Epithelial cell of proximal tubule (primary cell): ENCODE measurements around the gene KRTAP19-8. TPM values are rescaled to one million over a fixed set of nuclear protein-coding genes. Genes with fewer than 3 reads are reported as not detected.

Source experiments
- DNase-seq: peaks from one replicate; pipeline ENCODE4 v3.0.0-alpha.2; 2011; ENCODE audit warnings: low read depth
- H3K4me3 ChIP-seq: 2 replicates; pipeline ENCODE4 v1.5.1; 2011; ENCODE audit warnings: low read depth, mild to moderate bottlenecking, low read length
- total RNA-seq: library from RNA; depleted of rRNA; stranded (reverse); fragments of >200 nt; gene quantifications from 2 replicates; pipeline ENCODE4 v1.2.3, GENCODE V29; 2015
- TF ChIP-seq, protein P1 (sequence below): conservative IDR thresholded peaks from 2 replicates; pipeline ENCODE4 v1.5.1; 2012; ENCODE audit warnings: low read depth, mild to moderate bottlenecking, low read length

KRTAP19-8 gene
- total RNA-seq, 1 donor from 2014 or later, result not detected

DNA sequence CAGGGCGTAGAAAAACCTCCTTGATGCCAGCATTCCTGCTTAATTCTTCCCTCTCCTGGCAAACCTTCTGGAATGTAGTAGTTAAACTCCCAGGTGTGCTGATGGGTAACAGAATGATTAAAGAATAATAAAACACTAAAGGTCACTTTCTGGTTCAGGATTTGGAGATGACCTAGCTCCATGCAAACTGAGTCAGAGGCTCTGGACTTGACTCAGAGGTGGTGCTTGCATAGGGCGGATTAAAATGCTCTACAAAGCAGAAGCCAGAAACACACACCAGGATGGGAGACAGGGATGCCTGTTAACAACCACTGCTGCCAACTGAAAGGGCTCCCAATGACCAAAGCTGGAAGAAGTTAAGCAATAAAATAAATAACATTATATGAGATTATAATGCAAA lies 41.5 kb downstream of the KRTAP19-8 start:
- DNase-seq, result no peak
- TF ChIP-seq, protein P1, sequence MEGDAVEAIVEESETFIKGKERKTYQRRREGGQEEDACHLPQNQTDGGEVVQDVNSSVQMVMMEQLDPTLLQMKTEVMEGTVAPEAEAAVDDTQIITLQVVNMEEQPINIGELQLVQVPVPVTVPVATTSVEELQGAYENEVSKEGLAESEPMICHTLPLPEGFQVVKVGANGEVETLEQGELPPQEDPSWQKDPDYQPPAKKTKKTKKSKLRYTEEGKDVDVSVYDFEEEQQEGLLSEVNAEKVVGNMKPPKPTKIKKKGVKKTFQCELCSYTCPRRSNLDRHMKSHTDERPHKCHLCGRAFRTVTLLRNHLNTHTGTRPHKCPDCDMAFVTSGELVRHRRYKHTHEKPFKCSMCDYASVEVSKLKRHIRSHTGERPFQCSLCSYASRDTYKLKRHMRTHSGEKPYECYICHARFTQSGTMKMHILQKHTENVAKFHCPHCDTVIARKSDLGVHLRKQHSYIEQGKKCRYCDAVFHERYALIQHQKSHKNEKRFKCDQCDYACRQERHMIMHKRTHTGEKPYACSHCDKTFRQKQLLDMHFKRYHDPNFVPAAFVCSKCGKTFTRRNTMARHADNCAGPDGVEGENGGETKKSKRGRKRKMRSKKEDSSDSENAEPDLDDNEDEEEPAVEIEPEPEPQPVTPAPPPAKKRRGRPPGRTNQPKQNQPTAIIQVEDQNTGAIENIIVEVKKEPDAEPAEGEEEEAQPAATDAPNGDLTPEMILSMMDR, result no peak
- no peak overlapping the region for H3K4me3 ChIP-seq

DNA sequence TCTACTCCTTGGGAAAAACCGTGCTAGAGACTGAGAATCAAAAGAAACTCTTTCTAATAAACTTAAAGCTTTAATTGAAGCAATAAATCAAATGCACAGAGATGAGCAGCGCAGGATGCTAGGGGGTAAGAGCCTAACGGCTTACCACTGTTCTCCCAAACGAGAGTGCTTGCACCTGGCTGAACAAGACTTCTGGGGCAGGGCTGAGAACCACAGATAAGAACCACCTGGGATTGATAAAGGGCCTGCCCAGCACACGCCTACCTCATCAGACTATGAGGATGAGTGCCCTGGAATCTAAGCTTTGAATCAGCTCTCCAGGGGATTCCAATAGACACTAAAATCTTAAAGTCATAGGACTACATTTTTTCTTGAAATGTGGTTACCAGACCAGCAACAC lies 43.3 kb downstream of the KRTAP19-8 start:
- no peak overlapping the region for H3K4me3 ChIP-seq

DNA sequence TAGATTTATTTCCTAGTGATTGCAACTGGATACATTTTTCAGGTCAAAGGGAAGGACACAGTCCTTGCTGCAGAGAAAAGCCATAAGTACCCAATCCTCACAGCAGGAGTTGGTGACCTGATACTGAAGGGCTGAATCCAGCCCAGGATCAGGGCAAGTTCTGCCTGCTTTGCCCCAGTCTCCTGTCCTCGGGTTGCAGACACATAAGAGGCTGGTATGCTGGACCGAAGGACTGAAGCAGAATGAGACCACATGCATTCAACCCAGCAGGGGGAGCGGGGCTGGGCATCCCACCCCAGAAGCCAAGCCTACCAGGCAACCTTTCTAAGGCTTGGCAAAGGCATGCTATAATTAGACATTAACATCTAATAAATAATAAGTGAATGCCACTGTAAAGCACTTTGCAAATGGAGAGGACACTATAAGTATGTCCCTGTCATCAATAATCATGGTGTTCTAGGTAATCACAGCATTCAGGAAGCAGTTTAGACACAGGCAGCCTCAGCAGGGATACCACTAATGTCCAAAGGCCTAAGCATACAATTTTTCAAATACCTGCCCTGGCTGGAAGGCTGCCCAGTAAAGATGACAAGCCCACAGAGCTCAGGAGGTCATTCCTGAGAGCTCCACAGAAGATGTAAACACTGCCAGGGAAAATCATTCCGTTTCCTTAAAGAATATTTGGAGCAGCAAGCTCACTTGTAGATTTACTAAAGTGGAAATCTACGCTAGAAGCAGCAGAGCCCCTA lies 47.6 kb downstream of the KRTAP19-8 start:
- TF ChIP-seq, protein P1, result no peak
- no peak overlapping the region for H3K4me3 ChIP-seq
- DNase-seq, result no peak

More for the DNA sequence above, 43.3 kb downstream of the KRTAP19-8 start:
- no peak for DNase-seq
- TF ChIP-seq, protein P1, result no peak

DNA sequence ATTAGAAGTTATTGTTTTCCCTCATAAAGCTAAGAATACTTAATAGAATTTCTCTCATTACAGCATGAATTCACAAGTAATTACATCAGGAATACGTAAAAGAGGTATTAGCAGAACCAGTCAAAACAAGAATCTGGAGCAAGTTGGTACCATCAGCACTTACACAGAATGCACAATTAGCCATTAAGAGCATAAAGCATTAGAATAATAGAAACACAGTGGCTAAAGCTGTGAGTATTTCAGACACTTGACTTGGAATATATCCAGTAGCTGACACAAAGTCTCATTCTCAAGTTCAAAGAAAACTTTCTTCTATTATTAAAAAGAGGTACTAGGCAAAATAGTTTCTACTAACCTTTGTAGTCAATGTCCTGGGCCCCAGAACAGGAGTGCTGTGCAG lies 49.6 kb downstream of the KRTAP19-8 start:
- TF ChIP-seq, protein P1, result no peak
- DNase-seq, result no peak
- no peak overlapping the region for H3K4me3 ChIP-seq

Other genes starting within 250 kb of the KRTAP19-8 start
- not detected in 2 replicates for gene KRTAP8-1, start 225.2 kb downstream of the KRTAP19-8 start, total RNA-seq
- gene KRTAP7-1, start 208.7 kb downstream of the KRTAP19-8 start, total RNA-seq, result not detected in 2 replicates
- not detected in 2 replicates for gene KRTAP11-1, start 156.9 kb downstream of the KRTAP19-8 start, total RNA-seq